Fibroblast of skin of right quadriceps (primary cell): ENCODE data around the gene RBM20.

Experiments
- DNase-seq: peaks from one replicate; pipeline ENCODE4 v3.0.0-alpha.2; 2013

Gene RBM20

DNA sequence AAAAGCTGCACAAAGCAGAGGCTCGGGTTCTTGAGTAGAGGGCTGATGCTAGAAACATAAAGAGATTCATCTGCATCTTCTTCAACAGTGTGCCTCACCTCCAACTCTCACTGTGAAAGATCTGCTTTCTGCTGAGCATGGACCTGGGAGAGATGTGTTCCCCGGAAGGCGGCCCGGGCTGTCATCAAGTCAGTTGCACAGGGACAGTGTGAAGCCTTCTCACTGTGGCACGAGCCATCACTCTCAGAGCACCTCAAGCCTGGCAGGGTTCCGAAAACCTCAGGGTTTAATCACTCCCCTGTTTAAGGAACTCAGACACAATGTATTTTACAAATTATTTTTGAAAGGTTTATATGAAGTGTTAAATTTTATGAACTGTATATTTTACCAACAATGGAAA, 98.7 kb downstream of the RBM20 start:
- no peak for DNase-seq

DNA sequence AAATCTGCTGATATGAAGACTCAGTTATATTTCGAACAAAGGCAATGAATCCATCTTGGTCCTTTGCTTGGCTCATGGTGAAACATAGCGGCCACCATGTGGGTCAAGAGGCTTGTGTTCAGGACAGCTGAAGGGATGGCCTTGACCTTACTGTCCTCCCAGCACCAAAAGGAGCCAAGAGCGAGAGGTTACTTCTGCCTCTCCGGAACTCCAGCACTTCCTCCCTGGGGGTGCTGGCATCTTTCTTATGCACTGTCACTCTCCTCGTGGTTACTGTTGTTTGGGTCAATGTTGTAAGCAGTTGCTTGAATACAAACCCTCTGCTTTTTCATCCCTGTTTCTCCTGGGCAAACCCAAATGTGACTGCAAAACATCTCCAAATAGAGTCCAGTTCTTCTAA, 100.6 kb downstream of the RBM20 start:
- DNase-seq, result no peak

DNA sequence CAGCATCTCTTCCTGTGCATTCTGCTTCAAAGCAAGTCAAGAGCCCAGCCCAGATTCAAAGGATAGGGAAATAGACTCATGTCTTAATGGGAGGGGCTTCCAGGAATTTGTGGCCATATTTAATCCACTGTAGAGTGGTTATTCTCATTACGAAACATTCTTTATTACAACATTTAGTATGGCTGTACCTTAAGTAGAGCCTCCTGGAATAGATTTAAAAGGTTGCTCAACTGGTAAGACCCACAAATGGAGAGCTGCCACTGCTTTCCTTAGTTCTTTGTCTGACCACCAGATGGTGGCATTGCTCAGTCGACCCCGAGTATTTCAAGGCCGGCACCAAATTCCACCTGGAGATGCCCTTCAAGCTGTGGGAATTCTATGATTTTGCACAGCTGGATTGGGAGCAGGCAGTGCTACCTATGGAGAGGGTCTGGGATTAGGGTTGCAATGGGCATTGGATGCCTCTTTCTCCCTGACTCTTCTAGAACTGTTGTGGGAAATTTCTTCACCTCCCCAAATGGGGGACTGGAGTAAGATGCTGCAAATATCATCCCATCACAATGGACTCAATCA, 102.2 kb downstream of the RBM20 start:
- peak; percentile 58 for DNase-seq

DNA sequence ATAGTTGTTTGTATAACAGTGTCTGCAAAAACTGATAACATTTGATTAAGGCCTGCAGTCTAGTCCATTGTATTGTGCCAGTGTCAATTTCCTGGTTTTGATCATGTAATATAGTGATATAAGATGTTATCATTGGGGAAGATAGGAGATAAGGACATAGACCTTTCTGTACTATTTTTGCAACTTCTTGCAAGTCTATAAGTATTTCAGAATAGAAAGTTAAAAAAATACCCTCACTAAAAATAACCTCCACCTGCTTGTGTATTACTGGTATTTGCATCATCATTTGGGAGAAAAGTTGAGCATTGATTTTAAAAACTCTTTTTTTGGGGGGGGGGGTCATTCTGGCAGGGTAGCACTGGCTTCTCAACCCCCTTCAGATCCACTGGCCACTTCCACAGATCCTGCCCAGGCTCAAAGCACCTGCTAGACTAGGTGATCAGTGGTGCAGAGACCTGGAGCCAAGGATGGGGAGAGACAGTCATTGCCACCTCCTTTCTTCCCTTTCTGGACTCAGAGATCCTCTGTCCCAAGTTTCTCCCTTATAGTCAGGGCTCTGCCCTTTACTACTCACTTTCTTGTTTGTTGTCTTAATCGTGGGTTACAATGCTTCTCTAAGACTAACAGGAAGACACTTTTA, 103.0 kb downstream of the RBM20 start:
- no peak for DNase-seq

DNA sequence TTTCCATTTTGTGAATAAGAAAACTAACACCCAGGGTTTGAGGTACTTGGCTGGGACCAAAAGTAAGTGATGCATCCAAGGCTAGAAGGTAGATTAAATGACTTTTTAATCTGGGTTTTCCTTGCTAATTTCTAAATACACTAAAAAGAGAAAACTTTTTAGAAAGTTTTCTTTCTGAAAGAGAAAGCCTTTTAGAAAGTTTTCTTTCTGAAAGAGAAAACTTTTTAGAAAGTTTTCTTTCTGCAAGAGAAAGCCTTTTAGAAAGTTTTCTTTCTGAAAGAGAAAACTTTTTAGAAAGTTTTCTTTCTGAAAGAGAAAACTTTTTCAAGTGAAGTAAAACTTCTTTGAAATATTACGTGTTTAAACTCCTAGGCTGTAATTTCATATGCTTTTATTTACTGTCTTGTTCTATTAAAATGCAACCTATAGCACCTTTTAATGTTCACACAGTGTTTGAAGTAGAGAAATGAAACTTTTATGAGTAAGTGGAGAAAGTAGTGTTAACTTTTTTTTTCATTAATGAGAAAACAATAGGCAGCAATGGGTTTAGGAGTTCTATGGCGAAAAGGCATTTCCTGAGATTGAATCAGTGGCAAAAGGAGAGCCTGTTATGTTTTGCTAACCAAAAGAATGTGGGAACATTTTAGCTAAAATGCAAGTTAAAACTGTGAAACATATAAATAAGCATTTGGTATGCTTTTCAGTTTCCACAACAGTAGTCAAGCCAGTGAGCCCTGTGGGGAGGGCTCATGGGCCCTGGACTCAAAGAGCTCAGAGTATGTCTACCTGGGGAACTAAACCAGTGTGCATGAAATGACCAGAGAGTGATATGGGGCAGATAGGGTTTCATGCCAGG, 103.7 kb downstream of the RBM20 start:
- DNase-seq, result peak; percentile 29

DNA sequence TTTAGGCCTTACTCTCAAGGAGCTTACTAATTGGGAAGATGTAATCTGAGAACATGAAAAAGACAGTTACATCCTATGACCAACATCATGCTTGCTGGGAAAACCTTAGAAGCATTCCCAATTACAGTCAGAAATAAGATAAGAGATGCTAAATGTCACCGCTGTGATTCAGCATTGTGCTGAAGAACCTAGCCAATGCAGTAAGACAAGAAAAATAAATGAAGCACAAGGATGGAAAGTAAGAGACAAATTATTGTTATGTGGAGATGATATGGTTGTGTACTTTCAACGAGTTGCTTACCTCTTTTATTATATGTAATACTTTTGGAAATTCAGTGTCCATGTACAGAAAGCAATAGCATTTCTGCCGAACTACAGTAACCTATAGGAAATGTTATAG, 104.8 kb downstream of the RBM20 start:
- DNase-seq, result no peak

DNA sequence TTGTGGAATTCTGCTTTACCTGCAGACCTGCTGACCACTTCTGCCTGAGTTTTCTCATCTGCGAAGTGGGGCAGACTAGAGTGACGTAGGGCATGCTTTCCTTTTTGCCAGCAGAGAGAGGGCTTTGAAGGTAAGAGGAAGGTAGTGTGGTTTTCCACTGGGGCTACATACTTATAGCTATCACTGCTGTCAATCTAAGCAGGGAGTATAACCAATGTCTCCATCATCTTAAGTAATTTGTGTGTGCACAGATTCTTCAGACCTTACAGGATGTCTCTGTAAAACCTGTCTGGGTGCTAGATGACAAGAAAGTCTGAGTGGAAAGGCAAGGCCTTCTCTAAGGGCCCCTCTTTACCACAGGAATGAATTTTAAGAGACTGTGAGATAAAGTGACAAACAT, 106.8 kb downstream of the RBM20 start:
- DNase-seq, result no peak

DNA sequence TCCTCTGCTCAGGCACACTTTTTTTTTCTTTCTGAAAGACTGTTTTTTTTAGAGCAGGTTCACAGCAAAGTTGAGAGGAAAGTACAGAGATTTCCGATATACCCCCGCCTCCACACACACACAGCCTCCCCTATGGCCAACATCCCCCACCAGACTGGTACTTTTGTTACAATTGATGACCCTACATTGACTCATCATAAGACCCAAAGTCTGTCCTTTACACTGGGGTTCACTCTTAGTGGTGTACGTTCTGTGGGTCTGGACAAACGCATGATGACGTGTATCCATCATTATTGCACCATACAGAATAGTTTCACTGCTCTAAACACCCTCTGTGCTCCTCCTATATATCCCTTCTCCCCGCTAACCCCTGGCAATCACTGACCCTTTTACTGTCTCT, 107.7 kb downstream of the RBM20 start:
- DNase-seq, result no peak

DNA sequence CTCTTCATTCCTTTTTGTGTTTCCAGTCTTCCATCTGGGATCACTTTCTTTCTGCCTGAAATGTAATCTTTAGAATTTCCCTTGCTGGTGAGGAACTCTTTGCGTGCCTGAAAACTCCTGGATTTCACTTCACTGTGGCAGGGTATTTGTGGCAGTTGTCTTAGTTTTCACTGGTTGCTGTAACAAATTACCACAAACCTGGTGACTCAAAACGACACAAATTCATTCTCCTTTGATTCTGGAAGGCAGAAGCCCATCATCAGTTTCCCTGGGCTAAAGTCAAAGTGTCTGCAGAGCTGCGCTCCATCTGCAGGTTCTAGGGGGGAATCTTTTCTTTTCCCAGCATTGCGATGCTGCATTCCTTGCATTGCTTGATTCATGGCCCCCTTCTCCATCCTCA, 109.3 kb downstream of the RBM20 start:
- DNase-seq, result no peak

DNA sequence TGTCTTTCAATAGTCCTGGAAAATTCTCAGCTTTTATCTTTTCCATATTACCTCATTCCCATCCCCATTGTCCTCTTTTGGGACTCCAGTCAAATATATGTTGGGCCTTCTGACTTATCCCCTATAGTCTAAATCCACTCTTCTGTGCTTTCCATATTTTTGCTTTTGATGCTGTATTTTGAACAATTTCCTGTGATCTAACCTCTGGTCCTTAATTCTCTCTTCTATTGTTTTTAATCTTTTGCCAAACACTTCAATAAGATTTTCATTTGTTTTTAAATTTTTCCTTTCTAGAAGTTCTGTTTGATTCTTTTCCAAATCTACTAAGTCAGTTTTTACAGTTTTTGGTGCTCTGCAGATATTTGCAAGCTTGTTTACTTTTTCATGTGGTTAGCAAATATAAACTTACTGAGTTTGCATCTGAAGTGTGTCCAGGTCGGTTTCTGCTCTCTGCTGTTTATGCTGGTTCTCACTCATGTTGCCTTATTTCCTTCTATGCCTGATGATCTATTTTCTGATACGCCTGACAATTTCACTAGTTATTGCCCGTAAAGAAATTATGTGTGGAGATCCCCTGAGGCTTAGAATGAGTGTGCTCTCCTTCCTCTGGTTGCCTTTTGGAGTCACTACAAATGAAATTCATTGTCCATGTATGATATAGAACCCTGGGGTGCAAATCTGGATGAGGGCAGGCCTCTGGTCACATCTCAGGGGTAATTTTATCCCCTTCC, 110.4 kb downstream of the RBM20 start:
- no peak for DNase-seq

DNA sequence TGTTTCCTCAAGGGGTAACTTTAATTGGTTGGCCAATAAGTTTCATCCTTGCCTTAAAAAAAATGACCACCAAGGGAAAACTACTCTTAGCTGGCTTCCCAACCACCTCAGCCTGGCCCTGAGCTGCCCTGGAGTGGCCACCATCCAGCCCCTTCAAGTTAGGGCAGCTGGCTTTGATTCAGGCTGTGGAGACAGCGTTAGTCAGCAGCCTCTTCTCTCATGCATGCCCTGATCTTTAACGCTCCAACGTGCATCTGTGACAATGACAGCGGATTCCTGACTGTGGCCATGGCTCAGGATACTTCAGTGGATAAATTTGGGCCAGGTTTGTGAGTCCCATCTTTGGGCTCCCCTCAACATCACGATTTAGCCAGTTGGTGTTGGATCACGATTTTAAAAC, 111.6 kb downstream of the RBM20 start:
- no peak for DNase-seq

DNA sequence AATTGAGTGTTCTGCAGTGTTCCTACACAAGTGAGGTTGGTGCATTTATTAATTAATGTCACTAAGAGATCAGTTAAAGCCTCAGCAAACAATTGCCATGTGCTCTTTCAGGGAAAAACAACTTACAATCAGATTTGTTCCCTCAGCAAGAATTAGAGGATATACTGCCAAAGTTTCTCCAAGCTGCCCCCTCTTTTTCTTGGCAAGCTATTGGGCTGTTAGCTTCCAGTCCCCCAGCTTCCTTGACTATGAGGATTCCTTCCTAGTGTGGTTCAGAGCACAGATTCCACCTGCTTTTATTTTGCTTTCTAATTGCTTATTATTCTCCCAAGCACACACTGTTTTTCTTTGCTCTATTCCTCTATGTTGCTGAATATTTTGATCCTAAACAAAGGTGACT, 112.7 kb downstream of the RBM20 start:
- DNase-seq, result no peak

DNA sequence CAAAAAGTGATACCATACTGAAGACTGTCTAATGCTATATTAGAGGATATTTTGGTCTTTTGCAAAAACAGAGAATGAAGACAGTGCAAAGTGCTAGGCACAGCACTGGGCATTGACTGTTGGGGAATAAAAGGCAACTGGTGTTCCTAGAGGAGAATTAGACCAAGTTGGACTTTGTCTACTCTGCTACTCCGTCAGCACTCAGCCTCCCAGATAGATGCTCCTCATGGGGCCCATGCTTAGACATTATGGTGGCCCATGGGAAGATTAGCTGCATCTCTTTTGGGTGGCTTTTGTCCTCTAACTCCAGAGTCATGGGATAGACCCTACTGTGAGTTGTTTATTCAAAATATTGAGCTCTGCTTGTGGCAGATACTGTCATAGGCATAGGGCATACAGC, 113.5 kb downstream of the RBM20 start:
- DNase-seq, result no peak

DNA sequence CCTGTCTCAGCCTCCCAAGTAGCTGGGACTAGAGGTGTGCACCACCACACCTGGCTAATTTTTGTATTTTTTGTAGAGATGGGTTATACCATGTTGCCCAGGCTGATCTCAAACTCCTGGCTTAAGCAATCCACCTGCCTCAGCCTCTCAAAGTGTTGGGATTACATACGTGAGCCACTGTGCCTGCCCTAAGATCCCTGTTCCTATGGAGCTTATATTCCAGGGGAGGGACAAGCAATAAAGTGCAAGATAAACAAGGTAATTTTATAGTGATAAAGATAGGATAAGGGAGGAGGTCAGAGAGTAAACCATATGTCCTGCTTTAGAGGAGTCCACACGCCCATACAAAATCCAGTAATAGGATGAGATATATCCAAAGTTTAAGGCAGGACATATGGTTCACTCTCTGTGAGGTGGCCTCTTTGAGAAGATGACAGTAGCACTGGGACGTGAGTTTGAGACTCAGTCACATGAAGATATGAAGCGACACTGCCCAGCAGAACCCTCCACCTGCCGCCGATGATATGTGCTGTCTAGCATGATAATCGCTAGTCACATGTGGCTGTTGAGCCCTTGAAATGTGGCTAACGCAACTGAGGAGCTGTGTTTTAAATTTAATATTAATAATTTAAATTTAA, 114.1 kb downstream of the RBM20 start:
- DNase-seq, result no peak

DNA sequence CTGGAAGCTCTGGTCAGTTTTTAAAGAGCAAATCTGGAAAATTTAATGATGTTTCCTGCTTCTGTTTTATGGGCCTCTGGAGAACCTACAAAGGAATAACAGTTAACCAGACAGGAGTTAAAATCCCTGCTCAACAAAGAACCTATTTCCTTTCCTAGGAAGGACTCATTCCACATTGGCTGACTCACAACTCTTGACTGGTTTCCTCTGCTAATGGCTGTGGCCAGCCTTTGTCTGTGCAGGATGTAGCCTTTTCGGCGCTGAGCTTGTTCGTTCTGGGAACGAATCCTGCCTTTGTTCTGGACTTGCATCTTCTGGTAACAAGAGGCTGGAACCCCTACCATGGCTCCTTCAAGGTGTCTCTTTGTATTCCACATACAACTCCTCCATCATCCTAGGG, 114.8 kb downstream of the RBM20 start:
- DNase-seq, result peak; percentile 60

DNA sequence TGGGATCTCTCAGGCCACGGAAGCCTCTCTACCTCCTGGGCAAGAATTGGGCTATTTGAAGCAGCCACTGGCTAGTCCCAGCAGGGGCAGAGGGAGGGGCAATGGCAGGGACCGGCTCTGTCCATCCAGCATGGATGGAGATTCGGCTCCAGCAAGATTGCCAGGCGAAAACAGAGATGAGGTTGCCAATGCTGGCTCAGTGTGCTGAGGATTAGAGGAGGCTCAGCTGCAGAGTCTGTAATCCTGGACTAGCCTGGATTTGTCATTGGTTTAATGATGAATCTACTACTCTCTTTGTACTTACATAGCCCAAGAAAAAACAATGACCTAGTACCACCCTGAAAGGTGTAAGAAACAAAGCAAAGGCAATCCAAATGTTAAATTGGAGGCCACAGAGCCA, 115.4 kb downstream of the RBM20 start:
- no peak for DNase-seq

DNA sequence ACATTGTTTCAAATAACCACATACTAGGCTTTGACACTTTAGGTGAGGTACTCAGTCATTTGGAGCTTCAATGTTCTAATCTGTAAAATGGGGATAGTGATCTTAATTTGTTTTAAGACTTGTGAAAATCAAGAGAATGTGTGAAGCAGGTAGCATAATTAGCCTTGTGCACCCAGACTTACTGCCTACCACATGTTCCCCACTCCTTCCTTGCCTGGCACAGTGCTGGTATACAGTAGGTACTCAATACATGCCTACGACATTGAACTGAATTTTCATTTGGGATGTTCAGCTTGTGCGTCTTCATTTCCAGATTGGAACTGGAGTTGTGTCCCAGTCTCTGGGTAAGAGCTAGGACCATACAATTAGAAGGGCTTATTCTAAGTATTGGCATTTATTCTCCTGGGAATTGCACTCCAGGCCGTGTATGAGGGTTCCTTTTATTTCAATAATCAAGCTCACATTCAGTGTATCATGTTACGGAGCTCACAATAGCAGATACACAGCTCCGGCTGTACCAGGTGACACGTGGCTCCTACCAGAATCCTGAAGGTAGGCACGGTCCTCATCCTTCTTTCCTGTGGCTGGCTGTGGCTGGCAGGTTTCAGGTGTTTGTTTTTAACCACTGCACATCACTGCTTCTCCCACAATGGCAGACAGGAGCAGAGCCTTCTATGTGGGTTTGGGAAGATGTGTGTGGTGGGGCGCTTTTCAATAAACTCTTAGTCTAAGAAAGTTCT, 118.1 kb downstream of the RBM20 start:
- DNase-seq, result no peak

DNA sequence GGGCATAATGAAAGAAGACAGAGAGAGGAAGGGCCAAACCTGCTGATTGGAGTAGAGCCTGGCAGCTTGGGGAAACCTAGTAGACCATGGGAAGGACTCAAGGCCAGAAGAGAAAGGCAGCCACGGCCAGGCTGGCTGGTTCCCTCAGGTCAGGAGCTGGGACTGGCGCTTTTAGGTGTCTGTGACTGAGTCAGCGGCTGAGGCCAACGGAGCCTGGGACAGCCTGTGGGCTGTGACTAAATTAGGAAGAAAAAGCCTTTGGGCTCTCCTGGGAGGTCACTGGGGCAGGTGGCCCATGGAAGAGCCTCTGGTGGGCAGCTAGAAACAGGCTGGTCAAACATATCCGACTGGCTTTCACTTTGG, 118.7 kb downstream of the RBM20 start:
- DNase-seq, result no peak

DNA sequence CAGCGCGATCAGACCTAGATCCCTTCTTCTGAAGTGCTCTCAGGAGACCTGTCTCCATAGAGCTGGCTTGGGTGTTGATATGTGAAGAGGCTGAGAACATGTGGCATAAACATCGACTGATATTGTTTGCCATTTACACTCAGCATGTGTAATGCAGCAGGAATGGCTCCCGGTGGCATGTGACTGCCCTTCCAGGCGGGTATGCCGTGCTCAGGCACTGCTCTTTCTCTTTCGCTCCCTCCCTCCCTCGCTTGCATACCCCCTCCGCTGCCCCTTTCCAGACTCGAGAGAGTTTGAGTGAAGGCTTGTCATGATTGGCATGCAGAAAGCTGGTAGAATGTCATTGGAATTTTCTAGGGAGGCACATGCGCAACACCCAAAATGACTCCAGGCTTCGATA, 120.2 kb downstream of the RBM20 start:
- no peak for DNase-seq

DNA sequence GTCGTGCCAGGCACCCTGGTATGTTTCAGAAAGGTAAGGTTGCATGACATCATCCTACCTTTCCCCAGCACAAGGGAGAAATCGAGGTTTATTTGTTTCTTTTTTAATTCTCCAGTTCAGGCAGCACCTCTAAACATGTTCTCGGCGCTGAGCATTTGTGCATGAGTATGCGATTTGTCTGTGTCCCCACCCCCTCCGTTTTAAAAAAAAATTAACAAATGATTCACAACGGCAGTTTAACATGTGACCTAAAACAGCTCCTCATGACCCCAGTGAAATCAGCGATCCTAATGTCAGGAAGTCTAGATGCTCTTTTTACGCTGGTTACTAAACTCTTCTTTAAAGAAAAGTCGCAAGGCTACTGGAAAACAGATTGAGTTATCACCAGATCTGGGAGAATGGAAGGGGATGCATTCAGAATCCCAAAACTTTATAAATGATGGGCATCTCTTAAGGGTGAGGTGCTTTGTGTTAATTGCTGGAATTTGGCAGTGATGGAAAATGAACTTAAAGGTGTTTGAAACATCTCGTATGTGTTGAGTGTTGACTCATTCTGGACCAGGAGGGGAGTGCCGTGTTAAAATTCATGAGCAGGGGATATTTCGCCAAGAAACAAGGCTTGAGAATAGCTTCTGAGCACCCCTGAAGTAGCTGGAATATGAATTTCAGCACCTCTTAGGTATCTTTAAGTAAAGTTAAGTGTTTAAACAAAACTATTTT, 120.8 kb downstream of the RBM20 start:
- no peak for DNase-seq

DNA sequence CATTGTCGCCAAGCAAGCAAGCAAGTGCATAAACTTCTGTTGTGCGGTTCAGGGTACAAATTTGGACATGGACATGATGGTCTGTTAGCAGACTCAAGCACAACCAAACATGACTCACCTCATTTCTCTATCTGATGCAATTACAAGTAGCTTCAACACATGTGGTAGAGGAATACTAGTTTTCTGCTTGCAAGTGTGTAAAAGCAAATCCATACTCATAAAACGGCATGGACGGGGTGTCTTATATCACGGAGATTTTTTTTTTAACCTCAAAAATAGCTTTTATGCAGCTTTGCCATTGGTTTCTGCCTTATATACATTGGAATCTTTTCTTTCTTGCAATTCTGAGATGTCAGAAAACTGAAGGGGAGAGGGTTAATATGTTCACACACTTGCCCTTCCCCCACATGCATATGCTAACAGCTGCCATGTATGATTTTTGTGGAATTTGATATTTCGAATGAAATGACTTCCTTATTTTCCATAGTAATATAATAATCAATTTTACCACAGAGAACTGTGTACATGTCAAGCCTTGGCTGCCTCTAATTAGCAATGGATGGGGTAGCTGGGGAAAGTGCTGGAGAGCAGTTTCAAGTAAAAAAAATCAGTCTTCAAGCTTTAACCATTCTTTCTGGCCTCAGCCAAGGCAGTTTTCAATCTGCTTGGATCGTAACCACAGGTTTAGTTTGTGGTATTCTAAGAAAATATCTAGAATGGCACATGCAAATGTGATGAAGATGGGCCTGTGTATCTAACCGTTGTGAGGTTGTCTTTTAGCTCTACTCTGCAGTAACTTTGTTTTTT, 121.6 kb downstream of the RBM20 start:
- DNase-seq, result peak; percentile 31
